Head of caudate nucleus (tissue), 42 donors: ENCODE data around the gene ABCC12.
A peak's percentile ranks its signal among the peaks of the same experiment; 100 is the strongest.

Source experiments
- DNase-seq, 42 donors: peaks; one replicate each; pipeline versions ENCODE4 v3.0.0 to v3.0.0-alpha.2; 2020 to 2021; ENCODE audit warnings: mixed read lengths in 7 of 42
- intact Hi-C: fragments of 100-400 bp; cut with DNase I; formaldehyde crosslinking; loops from one replicate; pipeline ENCODE4 v1.15.0; 2022

Gene ABCC12

GRCh38 chr16:48139517-48139916 lies 16.3 kb downstream of the ABCC12 start:
- intact Hi-C loops = no loop called here
- no peak for DNase-seq

GRCh38 chr16:48138543-48138942 lies 17.2 kb downstream of the ABCC12 start:
- intact Hi-C loops = no loop called here
- no peak for DNase-seq

GRCh38 chr16:48137822-48138221 lies 18.0 kb downstream of the ABCC12 start:
- intact Hi-C loops = no loop called here
- no peak for DNase-seq

GRCh38 chr16:48136547-48137360 lies 19.0 kb downstream of the ABCC12 start:
- intact Hi-C loops = no loop called here
- DNase-seq = no peak

- no peak for DNase-seq
- intact Hi-C loops = loop anchor here (1.0 kb wide), 1 partner anchor 13 kb away; no protein-coding TSS in a partner anchor
Observed at GRCh38 chr16:48133455-48134211, 22.2 kb downstream of the ABCC12 start.

- intact Hi-C loops = no loop called here
Observed at GRCh38 chr16:48132696-48133095, 23.1 kb downstream of the ABCC12 start.

GRCh38 chr16:48131201-48131935 lies 24.4 kb downstream of the ABCC12 start:
- no peak for DNase-seq
- intact Hi-C loops = no loop called here

More at GRCh38 chr16:48132696-48133095, 23.1 kb downstream of the ABCC12 start:
- DNase-seq = no peak

- intact Hi-C loops = no loop called here
- DNase-seq = no peak
Observed at GRCh38 chr16:48129926-48130325, 25.9 kb downstream of the ABCC12 start.

GRCh38 chr16:48128769-48129168 lies 27.0 kb downstream of the ABCC12 start:
- intact Hi-C loops = no loop called here
- no peak for DNase-seq

- intact Hi-C loops = no loop called here
- DNase-seq = peak in 27 of 42 donors; percentile 14 to 73 (median 37)
Observed at GRCh38 chr16:48126801-48127644, 28.8 kb downstream of the ABCC12 start.

- DNase-seq = no peak
- intact Hi-C loops = no loop called here
Observed at GRCh38 chr16:48125888-48126287, 29.9 kb downstream of the ABCC12 start.

GRCh38 chr16:48124266-48124665 lies 31.5 kb downstream of the ABCC12 start:
- intact Hi-C loops = no loop called here
- no peak for DNase-seq

GRCh38 chr16:48123104-48123788 lies 32.5 kb downstream of the ABCC12 start:
- intact Hi-C loops = no loop called here
- peak; percentile 52 to 94 (median 80) for DNase-seq

GRCh38 chr16:48121276-48121675 lies 34.5 kb downstream of the ABCC12 start:
- intact Hi-C loops = no loop called here
- DNase-seq = no peak

- intact Hi-C loops = no loop called here
- peak in 24 of 42 donors; percentile 18 to 74 (median 38) for DNase-seq
Observed at GRCh38 chr16:48118841-48119240, 37.0 kb downstream of the ABCC12 start.

GRCh38 chr16:48117217-48118105 lies 38.3 kb downstream of the ABCC12 start:
- intact Hi-C loops = no loop called here
- DNase-seq = peak in 39 of 42 donors; percentile 18 to 82 (median 53)

GRCh38 chr16:48115299-48115698 lies 40.5 kb downstream of the ABCC12 start:
- intact Hi-C loops = no loop called here
- DNase-seq = no peak
